Measurements from ENCODE around the gene WNT2B. TPM values are rescaled to one million over a fixed set of nuclear protein-coding genes. Genes with fewer than 3 reads are reported as not detected.

WNT2B gene
- total and polyA plus RNA-seq, 9 of the 15 experiments (the other 6 are each of a cell fraction or from before 2014, with no cell fraction given), result 0.02 to 0.06 (median 0.04) TPM; not detected in 3

GRCh38 chr1:112529301-112529700 lies 20.5 kb downstream of the WNT2B start (continued):
- TF ChIP-seq HNRNPUL1 (IDR thresholded peaks at IDR 0.05; ENCODE audit: low read length) (no peak), ZZZ3 (IDR thresholded peaks at IDR 0.05) (no peak), CBFB (CRISPR knock-in tag; IDR thresholded peaks at IDR 0.05) (no peak), FOSL1 (tag; conservative IDR thresholded peaks at IDR 0.05) (no peak), SRSF7 (optimal IDR thresholded peaks at IDR 0.05; ENCODE audit: low read depth, low read length) (no peak), ZNF197 (CRISPR knock-in tag; IDR thresholded peaks at IDR 0.05; ENCODE audit: low read depth) (no peak), ATF6 (CRISPR knock-in tag; IDR thresholded peaks at IDR 0.05) (no peak), TOE1 (IDR thresholded peaks at IDR 0.05; ENCODE audit: borderline replicate concordance) (no peak), TOE1 (CRISPR knock-in tag; IDR thresholded peaks at IDR 0.05; ENCODE audit: borderline replicate concordance, low read depth) (no peak), PREB (CRISPR knock-in tag; IDR thresholded peaks at IDR 0.05) (no peak), SNIP1 (IDR thresholded peaks at IDR 0.05; ENCODE audit: low read depth) (no peak)

Measured in K562 (cell line).